Large intestine (tissue), 3 donors: ENCODE measurements around the gene ABCD4. TPM values are rescaled to one million over a fixed set of nuclear protein-coding genes. Genes with fewer than 3 reads are reported as not detected.
"Not testable (repeated sequence)": the region's sequence is repeated elsewhere in the genome, so short reads cannot be mapped to it uniquely, and the experiment has no call there.

Experiments
- DNase-seq, 2 donors: peaks; one replicate each; pipeline versions ENCODE4 v3.0.0 to v3.0.0-alpha.2; 2013
- H3K27ac ChIP-seq: one replicate; pipeline ENCODE4 v1.5.1; 2013; ENCODE audit warnings: low read length
- H3K27me3 ChIP-seq: 2 replicates; pipeline ENCODE4 v1.6.1; 2013; ENCODE audit warnings: low read length; ENCODE audit not compliant: control insufficient read depth, insufficient read depth
- H3K36me3 ChIP-seq: 2 replicates; pipeline ENCODE4 v1.6.1; 2013; ENCODE audit warnings: low read length; ENCODE audit not compliant: control insufficient read depth, insufficient read depth
- H3K4me1 ChIP-seq: one replicate; pipeline ENCODE4 v1.6.1; 2013; ENCODE audit warnings: low read length; ENCODE audit not compliant: control insufficient read depth, insufficient read depth
- H3K4me3 ChIP-seq: one replicate; pipeline ENCODE4 v1.5.1; 2013; ENCODE audit warnings: low read length
- H3K9me3 ChIP-seq: one replicate; pipeline ENCODE4 v1.6.1; 2013; ENCODE audit warnings: mild to moderate bottlenecking, low read depth, low read length, moderate library complexity; ENCODE audit not compliant: control insufficient read depth
- WGBS: methylation state at CpG from one replicate; pipeline ENCODE4 v1.1.5; 2013; ENCODE audit warnings: low lambda C conversion rate; ENCODE audit not compliant: insufficient coverage; 5-methylcytosine and 5-hydroxymethylcytosine counted together
- polyA plus RNA-seq: library from polyadenylated mRNA; unstranded; fragments of 120-200 nt; gene quantifications from one replicate; pipeline ENCODE4 v1.2.1, GENCODE V29; 2013

Gene ABCD4
- polyA plus RNA-seq, 1 donor = 138 TPM

- Histone ChIP-seq H3K27ac (no peak overlapping the region), H3K9me3 (no peaks in the 10 kb centered on the region), H3K4me1 (no peaks in the 10 kb centered on the region), H3K27me3 (no peaks in the 10 kb centered on the region), H3K36me3 (peaks cover 27% of the 10 kb centered on the region), H3K4me3 (no peak overlapping the region)
- no peak for DNase-seq
- no CpG with 5 or more reads among the region's 2 CpGs for WGBS
These were observed 21.7 kb downstream of the ABCD4 start for GRCh38 chr14:74281069-74281468.

GRCh38 chr14:74278080-74278479 is 24.7 kb downstream of the ABCD4 start:
- Histone ChIP-seq H3K27ac (no peak overlapping the region), H3K4me3 (no peak overlapping the region), H3K27me3 (no peaks in the 10 kb centered on the region), H3K9me3 (no peaks in the 10 kb centered on the region), H3K4me1 (no peaks in the 10 kb centered on the region), H3K36me3 (peaks cover 4% of the 10 kb centered on the region)
- WGBS = no CpG with 5 or more reads among the region's 2 CpGs
- DNase-seq = no peak

DNA sequence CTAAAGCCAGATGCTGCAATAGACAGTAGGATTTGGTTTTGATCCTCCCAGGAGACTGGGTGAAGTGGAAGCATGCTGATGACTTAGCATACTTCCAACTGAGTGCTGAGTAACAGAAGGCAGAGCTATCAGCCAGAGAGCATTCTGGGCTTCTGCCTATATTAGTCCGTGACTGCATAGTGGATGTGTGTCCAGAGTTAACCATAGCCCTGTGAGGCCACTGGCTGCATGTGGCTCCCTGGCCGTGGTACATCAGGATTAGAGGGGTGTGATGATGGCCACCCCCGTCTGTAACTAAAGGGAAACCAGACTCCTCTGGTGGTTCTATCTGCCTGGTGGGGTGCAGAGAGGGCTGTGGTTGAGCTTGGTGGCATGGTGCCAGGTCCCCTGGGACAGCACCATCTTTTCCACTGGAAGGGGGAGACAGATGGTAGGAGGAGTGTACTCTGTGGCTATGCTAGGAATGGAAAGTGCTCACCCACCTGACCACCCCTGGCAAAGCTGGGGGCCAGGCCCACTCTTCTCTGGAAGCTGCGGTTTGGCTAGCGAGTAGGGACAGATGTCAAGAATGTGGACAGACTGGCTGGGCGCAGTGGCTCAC is 27.4 kb downstream of the ABCD4 start:
- no CpG with 5 or more reads among the region's 6 CpGs for WGBS
- Histone ChIP-seq H3K36me3 (no peaks in the 10 kb centered on the region), H3K27me3 (peaks cover 2% of the 10 kb centered on the region), H3K27ac (no peak overlapping the region), H3K9me3 (no peaks in the 10 kb centered on the region), H3K4me1 (no peaks in the 10 kb centered on the region), H3K4me3 (no peak overlapping the region)
- DNase-seq = no peak

- no peak for DNase-seq
- Histone ChIP-seq H3K27me3 (peaks cover 2% of the 10 kb centered on the region), H3K4me3 (no peak overlapping the region), H3K27ac (no peak overlapping the region), H3K36me3 (no peaks in the 10 kb centered on the region), H3K4me1 (no peaks in the 10 kb centered on the region), H3K9me3 (no peaks in the 10 kb centered on the region)
- 100% methylated on average over 1 of the region's 1 CpG for WGBS
These were observed 31.4 kb downstream of the ABCD4 start for GRCh38 chr14:74271365-74271764.

- not testable (repeated sequence) for H3K4me1 ChIP-seq, DNase-seq, H3K27ac ChIP-seq, H3K27me3 ChIP-seq, H3K4me3 ChIP-seq, H3K36me3 ChIP-seq, H3K9me3 ChIP-seq
- WGBS = 17% methylated on average over 1 of the region's 14 CpGs
These were observed 32.2 kb downstream of the ABCD4 start for GRCh38 chr14:74270382-74271177.

- no peak for DNase-seq
- no peak overlapping the region for H3K4me3 ChIP-seq
These were observed 35.1 kb downstream of the ABCD4 start for GRCh38 chr14:74267588-74267987.

DNA sequence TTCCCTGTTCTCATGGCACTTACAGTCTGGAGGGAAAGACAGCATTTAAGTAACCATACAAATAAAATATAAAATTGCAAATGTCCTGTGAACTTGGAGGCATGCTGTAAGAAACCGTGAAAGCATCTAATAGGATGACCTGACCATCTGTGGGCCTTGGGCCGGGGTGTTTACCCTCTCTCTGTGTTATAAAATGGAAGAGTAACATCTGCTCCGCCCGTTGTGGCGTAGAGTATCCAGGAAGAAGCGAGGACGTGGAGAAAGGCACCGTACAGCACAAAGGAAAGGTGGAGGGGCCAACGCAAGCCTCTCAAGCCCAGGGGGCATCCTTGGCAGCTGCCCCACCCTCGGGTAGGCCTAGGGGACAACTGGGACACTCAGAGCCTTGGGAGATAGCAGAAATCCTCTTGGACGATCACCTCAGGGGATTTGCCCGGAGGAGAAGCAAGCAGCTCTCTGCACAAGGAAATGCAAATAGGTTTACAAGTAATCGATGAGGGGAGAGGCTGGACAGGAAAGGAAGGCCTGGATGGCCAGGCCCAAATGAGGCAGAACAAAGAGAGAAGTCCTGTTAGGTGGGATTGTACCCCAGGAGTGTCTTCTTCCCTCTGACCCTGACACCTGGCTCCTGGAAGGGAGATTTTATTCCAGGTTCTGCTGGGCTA is 37.3 kb downstream of the ABCD4 start:
- no peaks in the 10 kb centered on the region for H3K9me3 ChIP-seq
- WGBS = no CpG with 5 or more reads among the region's 13 CpGs
- no peak for DNase-seq
- H3K27me3 ChIP-seq = no peaks in the 10 kb centered on the region
- H3K27ac ChIP-seq = no peak overlapping the region
- no peaks in the 10 kb centered on the region for H3K4me1 ChIP-seq
- no peak overlapping the region for H3K4me3 ChIP-seq
- H3K36me3 ChIP-seq = no peaks in the 10 kb centered on the region

More at GRCh38 chr14:74267588-74267987, 35.1 kb downstream of the ABCD4 start:
- Histone ChIP-seq H3K27ac (no peak overlapping the region), H3K27me3 (peaks cover 2% of the 10 kb centered on the region), H3K9me3 (no peaks in the 10 kb centered on the region), H3K4me1 (no peaks in the 10 kb centered on the region), H3K36me3 (no peaks in the 10 kb centered on the region)
- WGBS = no CpG with 5 or more reads among the region's 3 CpGs

DNA sequence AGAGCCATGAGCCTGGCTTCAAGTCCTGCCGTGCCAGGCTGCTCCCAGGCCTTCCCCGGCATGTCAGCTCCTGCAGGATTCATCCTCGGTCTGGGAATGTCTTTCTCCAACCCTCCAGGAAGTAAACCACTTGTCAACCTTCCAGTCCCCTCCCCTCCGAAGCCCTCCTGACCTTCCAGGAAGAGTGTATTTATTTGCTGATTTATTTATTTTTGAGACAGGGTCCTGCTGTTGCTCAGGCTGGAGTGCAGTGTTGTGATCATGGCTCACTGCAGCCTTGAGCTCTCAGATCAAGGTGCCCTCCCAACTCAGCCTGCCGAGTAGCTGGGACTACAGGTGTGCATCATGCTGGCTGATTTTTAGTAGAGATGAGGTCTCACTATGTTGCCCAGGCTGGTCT is 38.8 kb downstream of the ABCD4 start:
- no peak overlapping the region for H3K4me3 ChIP-seq
- no peak for DNase-seq
- H3K36me3 ChIP-seq = no peaks in the 10 kb centered on the region
- no peaks in the 10 kb centered on the region for H3K9me3 ChIP-seq
- no peak overlapping the region for H3K27ac ChIP-seq
- peaks cover 7% of the 10 kb centered on the region for H3K27me3 ChIP-seq
- WGBS = no CpG with 5 or more reads among the region's 5 CpGs
- no peaks in the 10 kb centered on the region for H3K4me1 ChIP-seq

GRCh38 chr14:74263181-74263580 is 39.6 kb downstream of the ABCD4 start:
- H3K9me3 ChIP-seq = peaks cover 3% of the 10 kb centered on the region
- H3K4me1 ChIP-seq = peaks cover 3% of the 10 kb centered on the region
- H3K27me3 ChIP-seq = peaks cover 15% of the 10 kb centered on the region
- no peak for DNase-seq
- 87% methylated on average over 3 of the region's 9 CpGs for WGBS
- no peak overlapping the region for H3K4me3 ChIP-seq
- no peak overlapping the region for H3K27ac ChIP-seq
- no peaks in the 10 kb centered on the region for H3K36me3 ChIP-seq

DNA sequence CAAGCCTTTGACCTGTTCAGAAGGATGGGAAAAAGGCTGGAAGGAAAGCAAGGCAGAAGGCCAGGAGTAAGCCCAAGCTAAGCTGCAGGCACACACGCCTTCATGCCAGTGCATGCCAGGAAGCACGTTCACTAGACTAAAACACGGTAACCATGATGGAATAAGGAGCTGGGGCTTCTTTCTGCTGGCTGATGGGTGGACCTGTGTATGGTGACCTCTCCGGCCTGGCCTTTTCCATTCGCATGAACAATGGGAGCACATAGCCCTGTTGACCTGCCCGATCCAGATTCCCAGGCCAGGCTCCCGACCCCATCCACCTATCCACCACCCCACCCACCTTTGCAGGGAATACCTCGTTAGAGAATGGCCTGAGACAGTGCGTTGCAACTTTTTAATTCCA is 40.7 kb downstream of the ABCD4 start:
- 80% methylated on average over 1 of the region's 9 CpGs for WGBS

More for the DNA sequence above, 40.7 kb downstream of the ABCD4 start:
- peaks cover 8% of the 10 kb centered on the region for H3K4me1 ChIP-seq
- no peak overlapping the region for H3K27ac ChIP-seq
- peaks cover 23% of the 10 kb centered on the region for H3K27me3 ChIP-seq
- H3K9me3 ChIP-seq = peaks cover 3% of the 10 kb centered on the region
- H3K4me3 ChIP-seq = no peak overlapping the region
- H3K36me3 ChIP-seq = no peaks in the 10 kb centered on the region
- DNase-seq = no peak
